Liver (tissue), 9 donors: ENCODE results near the gene LRRC53. TPM values are rescaled to one million over a fixed set of nuclear protein-coding genes. Genes with fewer than 3 reads are reported as not detected.

Experiments used
- DNase-seq: peaks from one replicate; pipeline ENCODE4 v3.0.0-alpha.2; 2017; ENCODE audit warnings: low spot score
- H3K27ac ChIP-seq, 2 donors: one replicate each; pipeline ENCODE4 v1.7.0; 2013; ENCODE audit warnings: inconsistent platforms in 2 of 2, low read length in 2 of 2, control low read depth in 1 of 2, low read depth in 1 of 2, mild to moderate bottlenecking in 1 of 2
- H3K27me3 ChIP-seq, 4 donors: one replicate each; pipeline versions ENCODE4 v1.6.1 to v1.7.0; 2013; ENCODE audit warnings: low read length in 3 of 4, inconsistent platforms in 1 of 4, mild to moderate bottlenecking in 1 of 4, moderate library complexity in 1 of 4; ENCODE audit not compliant: control insufficient read depth in 4 of 4, insufficient read depth in 4 of 4
- H3K36me3 ChIP-seq, 4 donors: one replicate each; pipeline versions ENCODE4 v1.6.1 to v1.7.0; 2013; ENCODE audit warnings: low read length in 3 of 4, mild to moderate bottlenecking in 3 of 4, low read depth in 1 of 4, moderate library complexity in 1 of 4; ENCODE audit not compliant: control insufficient read depth in 4 of 4, insufficient read depth in 3 of 4
- H3K4me1 ChIP-seq, 4 donors: one replicate each; pipeline versions ENCODE4 v1.6.1 to v1.7.0; 2013; ENCODE audit warnings: low read length in 3 of 4, mild to moderate bottlenecking in 3 of 4, moderate library complexity in 1 of 4; ENCODE audit not compliant: control insufficient read depth in 4 of 4, insufficient read depth in 4 of 4
- H3K4me3 ChIP-seq, 3 donors: one replicate each; pipeline versions ENCODE4 v1.6.1 to v1.7.0; 2013; ENCODE audit warnings: low read length in 3 of 3, control low read depth in 1 of 3, low read depth in 1 of 3, mild to moderate bottlenecking in 1 of 3
- H3K9ac ChIP-seq, 2 donors: one replicate each; pipeline ENCODE4 v1.7.0; 2013; ENCODE audit warnings: low read length in 2 of 2, mild to moderate bottlenecking in 2 of 2, moderate library complexity in 2 of 2, control low read depth in 1 of 2, low read depth in 1 of 2
- H3K9me3 ChIP-seq, 4 donors: one replicate each; pipeline versions ENCODE4 v1.6.1 to v1.7.0; 2013; ENCODE audit warnings: low read length in 3 of 4; ENCODE audit not compliant: control insufficient read depth in 4 of 4
- ATF3 ChIP-seq: IDR thresholded peaks from 2 replicates; pipeline ENCODE4 v1.6.1; 2016; ENCODE audit warnings: antibody characterized with exemption
- FOXA1 ChIP-seq: IDR thresholded peaks from 2 replicates; pipeline ENCODE4 v1.6.1; 2016; ENCODE audit warnings: antibody characterized with exemption
- FOXA2 ChIP-seq: IDR thresholded peaks from 2 replicates; pipeline ENCODE4 v1.6.1; 2016; ENCODE audit warnings: antibody characterized with exemption
- GABPA ChIP-seq, 2 donors: IDR thresholded peaks in 1 of 2; conservative IDR thresholded peaks in 1 of 2; 2 replicates each; pipeline ENCODE4 v1.6.1; 2016; ENCODE audit warnings: antibody characterized with exemption in 2 of 2, mild to moderate bottlenecking in 1 of 2, moderate library complexity in 1 of 2
- HNF4G ChIP-seq: IDR thresholded peaks from 2 replicates; pipeline ENCODE4 v1.6.1; 2016; ENCODE audit warnings: antibody characterized with exemption
- JUND ChIP-seq, 2 donors: IDR thresholded peaks; 2 replicates each; pipeline ENCODE4 v1.6.1; 2016; ENCODE audit warnings: antibody characterized with exemption in 2 of 2
- NR2F2 ChIP-seq: IDR thresholded peaks from 2 replicates; pipeline ENCODE4 v1.6.1; 2016; ENCODE audit warnings: antibody characterized with exemption
- RAD21 ChIP-seq, 2 donors: IDR thresholded peaks; 2 replicates each; pipeline ENCODE4 v1.6.1; 2016; ENCODE audit warnings: antibody characterized with exemption in 2 of 2, mild to moderate bottlenecking in 2 of 2
- RXRA ChIP-seq, 2 donors: IDR thresholded peaks; 2 replicates each; pipeline ENCODE4 v1.6.1; 2017 to 2018; ENCODE audit warnings: antibody characterized with exemption in 2 of 2, mild to moderate bottlenecking in 1 of 2
- TAF1 ChIP-seq: conservative IDR thresholded peaks from 2 replicates; pipeline ENCODE4 v1.6.1; 2016; ENCODE audit warnings: antibody characterized with exemption, mild to moderate bottlenecking
- YY1 ChIP-seq: IDR thresholded peaks from 2 replicates; pipeline ENCODE4 v1.6.1; 2016; ENCODE audit warnings: antibody characterized with exemption, mild to moderate bottlenecking
- WGBS: extraction: QIAGEN DNeasy Blood & Tissue Kit; methylation state at CpG from one replicate; pipeline ENCODE4 v1.1.7; 2013; 5-methylcytosine and 5-hydroxymethylcytosine counted together
- polyA plus RNA-seq, 2 donors: library from polyadenylated mRNA; stranded (reverse) in 1 of 2; unstranded in 1 of 2; fragments of 200-250 nt in 1 of 2; fragments of >200 nt in 1 of 2; fragmentation: Nextera tagmentation in 1 of 2; extraction: Ambion mirVana in 1 of 2; gene quantifications; one replicate each; pipeline versions ENCODE4 v1.2.1 to v1.2.3, GENCODE V29; 2013 to 2015
- total RNA-seq, 2 donors: library from RNA; depleted of rRNA; stranded (reverse); fragments of >200 nt; gene quantifications; one replicate each; pipeline ENCODE4 v1.2.3, GENCODE V29; 2014
- TF ChIP-seq, protein P1 (sequence below): IDR thresholded peaks from 2 replicates; pipeline ENCODE4 v1.6.1; 2016; ENCODE audit warnings: antibody characterized with exemption
- TF ChIP-seq, protein P2 (sequence below): IDR thresholded peaks from 2 replicates; pipeline ENCODE4 v1.6.1; 2016; ENCODE audit warnings: antibody characterized with exemption
- TF ChIP-seq, protein P3 (sequence below): IDR thresholded peaks from 2 replicates; pipeline ENCODE4 v1.6.1; 2016; ENCODE audit warnings: antibody characterized with exemption, mild to moderate bottlenecking
- donor health status: healthy.
- donor health status: healthy.
- donor health status: healthy.
- donor health status: healthy.
- donor health status: healthy.

Gene LRRC53
- total and polyA plus RNA-seq, 4 donors: not detected

DNA sequence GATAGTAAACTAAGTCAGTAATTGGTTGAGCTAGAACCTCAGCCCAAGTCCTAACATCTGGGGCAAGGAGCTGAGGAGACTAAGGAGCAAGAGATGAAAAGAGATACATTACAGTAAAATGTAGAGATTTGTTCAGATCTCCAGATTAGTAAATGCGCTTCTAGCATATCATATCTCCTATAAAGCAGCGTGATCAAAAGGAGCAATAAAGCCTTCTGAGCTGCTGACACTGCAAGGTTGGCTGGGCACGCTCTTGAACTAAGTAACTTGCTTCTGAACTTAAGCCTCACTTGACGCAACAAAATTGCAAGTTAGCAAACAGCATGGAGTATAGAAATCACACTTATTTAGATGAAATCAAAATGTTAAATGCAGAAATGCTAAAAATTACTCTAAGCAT lies 80.9 kb downstream of the LRRC53 start:
- no peak overlapping the region for H3K27ac ChIP-seq

GRCh38 chr1:74430342-74430934 lies 82.0 kb downstream of the LRRC53 start:
- TF ChIP-seq HNF4G: no peak
- TF ChIP-seq, protein P1, sequence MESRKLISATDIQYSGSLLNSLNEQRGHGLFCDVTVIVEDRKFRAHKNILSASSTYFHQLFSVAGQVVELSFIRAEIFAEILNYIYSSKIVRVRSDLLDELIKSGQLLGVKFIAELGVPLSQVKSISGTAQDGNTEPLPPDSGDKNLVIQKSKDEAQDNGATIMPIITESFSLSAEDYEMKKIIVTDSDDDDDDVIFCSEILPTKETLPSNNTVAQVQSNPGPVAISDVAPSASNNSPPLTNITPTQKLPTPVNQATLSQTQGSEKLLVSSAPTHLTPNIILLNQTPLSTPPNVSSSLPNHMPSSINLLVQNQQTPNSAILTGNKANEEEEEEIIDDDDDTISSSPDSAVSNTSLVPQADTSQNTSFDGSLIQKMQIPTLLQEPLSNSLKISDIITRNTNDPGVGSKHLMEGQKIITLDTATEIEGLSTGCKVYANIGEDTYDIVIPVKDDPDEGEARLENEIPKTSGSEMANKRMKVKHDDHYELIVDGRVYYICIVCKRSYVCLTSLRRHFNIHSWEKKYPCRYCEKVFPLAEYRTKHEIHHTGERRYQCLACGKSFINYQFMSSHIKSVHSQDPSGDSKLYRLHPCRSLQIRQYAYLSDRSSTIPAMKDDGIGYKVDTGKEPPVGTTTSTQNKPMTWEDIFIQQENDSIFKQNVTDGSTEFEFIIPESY: no peak
- no peak for TF ChIP-seq NR2F2
- no peak for TF ChIP-seq ATF3
- TF ChIP-seq YY1: no peak
- TF ChIP-seq RAD21 (IDR thresholded peaks at IDR 0.05): no peak
- no peak for TF ChIP-seq FOXA2
- TF ChIP-seq JUND (IDR thresholded peaks at IDR 0.05): no peak
- TF ChIP-seq FOXA1: no peak
- TF ChIP-seq TAF1: no peak
- TF ChIP-seq RXRA (IDR thresholded peaks at IDR 0.05): no peak
- TF ChIP-seq, protein P2, sequence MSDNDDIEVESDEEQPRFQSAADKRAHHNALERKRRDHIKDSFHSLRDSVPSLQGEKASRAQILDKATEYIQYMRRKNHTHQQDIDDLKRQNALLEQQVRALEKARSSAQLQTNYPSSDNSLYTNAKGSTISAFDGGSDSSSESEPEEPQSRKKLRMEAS: no peak
- TF ChIP-seq GABPA (IDR thresholded peaks at IDR 0.05 in 1 of 2, conservative IDR thresholded peaks at IDR 0.05 in 1 of 2): no peak
- no peaks in the 10 kb centered on the region for H3K9me3 ChIP-seq
- H3K4me3 ChIP-seq: no peak overlapping the region
- WGBS: 74% methylated on average over 4 of the region's 4 CpGs
- H3K27me3 ChIP-seq: no peaks in the 10 kb centered on the region
- H3K9ac ChIP-seq: no peak overlapping the region
- DNase-seq: no peak
- no peak overlapping the region for H3K27ac ChIP-seq
- H3K4me1 ChIP-seq: no peaks in the 10 kb centered on the region
- H3K36me3 ChIP-seq: no peaks in the 10 kb centered on the region

More for the DNA sequence above, 80.9 kb downstream of the LRRC53 start:
- Histone ChIP-seq H3K27me3 (no peaks in the 10 kb centered on the region), H3K9me3 (no peaks in the 10 kb centered on the region), H3K36me3 (no peaks in the 10 kb centered on the region), H3K9ac (no peak overlapping the region), H3K4me1 (no peaks in the 10 kb centered on the region), H3K4me3 (no peak overlapping the region)
- TF ChIP-seq GABPA (IDR thresholded peaks at IDR 0.05 in 1 of 2, conservative IDR thresholded peaks at IDR 0.05 in 1 of 2) (no peak), ATF3 (no peak), RXRA (IDR thresholded peaks at IDR 0.05) (no peak), RAD21 (IDR thresholded peaks at IDR 0.05) (no peak), JUND (IDR thresholded peaks at IDR 0.05) (no peak), FOXA1 (no peak), TAF1 (no peak)
- TF ChIP-seq, protein P1: no peak
- TF ChIP-seq, protein P3, sequence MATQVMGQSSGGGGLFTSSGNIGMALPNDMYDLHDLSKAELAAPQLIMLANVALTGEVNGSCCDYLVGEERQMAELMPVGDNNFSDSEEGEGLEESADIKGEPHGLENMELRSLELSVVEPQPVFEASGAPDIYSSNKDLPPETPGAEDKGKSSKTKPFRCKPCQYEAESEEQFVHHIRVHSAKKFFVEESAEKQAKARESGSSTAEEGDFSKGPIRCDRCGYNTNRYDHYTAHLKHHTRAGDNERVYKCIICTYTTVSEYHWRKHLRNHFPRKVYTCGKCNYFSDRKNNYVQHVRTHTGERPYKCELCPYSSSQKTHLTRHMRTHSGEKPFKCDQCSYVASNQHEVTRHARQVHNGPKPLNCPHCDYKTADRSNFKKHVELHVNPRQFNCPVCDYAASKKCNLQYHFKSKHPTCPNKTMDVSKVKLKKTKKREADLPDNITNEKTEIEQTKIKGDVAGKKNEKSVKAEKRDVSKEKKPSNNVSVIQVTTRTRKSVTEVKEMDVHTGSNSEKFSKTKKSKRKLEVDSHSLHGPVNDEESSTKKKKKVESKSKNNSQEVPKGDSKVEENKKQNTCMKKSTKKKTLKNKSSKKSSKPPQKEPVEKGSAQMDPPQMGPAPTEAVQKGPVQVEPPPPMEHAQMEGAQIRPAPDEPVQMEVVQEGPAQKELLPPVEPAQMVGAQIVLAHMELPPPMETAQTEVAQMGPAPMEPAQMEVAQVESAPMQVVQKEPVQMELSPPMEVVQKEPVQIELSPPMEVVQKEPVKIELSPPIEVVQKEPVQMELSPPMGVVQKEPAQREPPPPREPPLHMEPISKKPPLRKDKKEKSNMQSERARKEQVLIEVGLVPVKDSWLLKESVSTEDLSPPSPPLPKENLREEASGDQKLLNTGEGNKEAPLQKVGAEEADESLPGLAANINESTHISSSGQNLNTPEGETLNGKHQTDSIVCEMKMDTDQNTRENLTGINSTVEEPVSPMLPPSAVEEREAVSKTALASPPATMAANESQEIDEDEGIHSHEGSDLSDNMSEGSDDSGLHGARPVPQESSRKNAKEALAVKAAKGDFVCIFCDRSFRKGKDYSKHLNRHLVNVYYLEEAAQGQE: no peak
- no peak for DNase-seq
- WGBS: 80% methylated on average over 4 of the region's 4 CpGs
